GM20431 (cell line): ENCODE results near the gene ABCF1.
"Not testable (repeated sequence)": the region's sequence is repeated elsewhere in the genome, so short reads cannot be mapped to it uniquely, and the experiment has no call there.

Source experiments
- in situ Hi-C: fragments of 300-500 bp; cut with MseI, MboI; formaldehyde crosslinking; loops from one replicate; pipeline ENCODE4 v1.15.0; 2020; ENCODE audit warnings: low sequenced_read_pairs; ENCODE audit not compliant: unreplicated experiment

The ABCF1 gene

GRCh38 chr6:30556906-30557682 lies 14.1 kb upstream of the ABCF1 start, which contains the start of gene PRR3:
PRR3 (plus strand) TSS chr6:30557295; CDS start chr6:30557345, 50 bp downstream.
- in situ Hi-C loops, result no loop called here

- in situ Hi-C loops, result no loop called here
These were observed 13.6 kb upstream of the ABCF1 start for GRCh38 chr6:30557683-30557981.

- in situ Hi-C loops, result no loop called here
These were observed 10.3 kb upstream of the ABCF1 start for GRCh38 chr6:30560930-30561329.

- in situ Hi-C loops, result no loop called here
These were observed 8.5 kb upstream of the ABCF1 start for GRCh38 chr6:30562470-30563425.

GRCh38 chr6:30564114-30564513 lies 7.1 kb upstream of the ABCF1 start:
- in situ Hi-C loops, result no loop called here

GRCh38 chr6:30565772-30566171 lies 5.5 kb upstream of the ABCF1 start:
- in situ Hi-C loops, result no loop called here

GRCh38 chr6:30568245-30568644 lies 3.0 kb upstream of the ABCF1 start:
- in situ Hi-C loops, result no loop called here

- in situ Hi-C loops, result no loop called here
These were observed 979 bp upstream of the ABCF1 start for GRCh38 chr6:30570263-30570662.

GRCh38 chr6:30570740-30571074 lies 535 bp upstream of the ABCF1 start:
- in situ Hi-C loops, result no loop called here

GRCh38 chr6:30571762-30572082 lies 480 bp downstream of the ABCF1 start:
- in situ Hi-C loops, result no loop called here

GRCh38 chr6:30572148-30572547 lies 906 bp downstream of the ABCF1 start:
- in situ Hi-C loops, result no loop called here

- in situ Hi-C loops, result no loop called here
These were observed 1.9 kb downstream of the ABCF1 start for GRCh38 chr6:30573113-30573512.

- in situ Hi-C loops, result no loop called here
These were observed 6.8 kb downstream of the ABCF1 start for GRCh38 chr6:30578051-30578450.

GRCh38 chr6:30583921-30584320 lies 12.7 kb downstream of the ABCF1 start:
- in situ Hi-C loops, result no loop called here

- in situ Hi-C loops, result no loop called here
These were observed 18.6 kb downstream of the ABCF1 start for GRCh38 chr6:30589754-30590358.

- in situ Hi-C loops, result no loop called here
These were observed 19.3 kb downstream of the ABCF1 start for GRCh38 chr6:30590509-30590908.

- in situ Hi-C loops, result no loop called here
These were observed 19.8 kb downstream of the ABCF1 start for GRCh38 chr6:30591008-30591407.

- in situ Hi-C loops, result no loop called here
These were observed 21.0 kb downstream of the ABCF1 start for GRCh38 chr6:30592287-30592686.

GRCh38 chr6:30597315-30598144 lies 26.3 kb downstream of the ABCF1 start:
- in situ Hi-C loops, result not testable (repeated sequence)

- in situ Hi-C loops, result no loop called here
These were observed 27.8 kb downstream of the ABCF1 start for GRCh38 chr6:30598912-30599624.
